IMR-90 (cell line): ENCODE measurements around the gene PSORS1C2. TPM values are rescaled to one million over a fixed set of nuclear protein-coding genes. Genes with fewer than 3 reads are reported as not detected.

Source experiments
- ATAC-seq: fragments of 200-7000 bp; cut with Tn5 transposase; 2 replicates; pipeline ENCODE4 v1.9.1; 2020; ENCODE audit warnings: low read depth, mild to moderate bottlenecking, moderate library complexity
- BruUV-seq: library from RNA; stranded (reverse); fragments of 400-500 nt; replicated peaks from 2 replicates; lab custom pipeline; 2021; lab: Mats Ljungman, UMichigan
- CTCF ChIA-PET: fragments of 300-600 bp; formaldehyde crosslinking; extraction: SDS; loops from one replicate; lab custom pipeline; 2021; ENCODE audit warnings: antibody characterized with exemption; lab: Yijun Ruan, JAX
- POLR2A ChIA-PET: fragments of 300-600 bp; sonication (Branson Sonifier 250); formaldehyde crosslinking; loops from one replicate; lab custom pipeline; 2022; ENCODE audit warnings: antibody characterized with exemption; ENCODE audit not compliant: unreplicated experiment; lab: Charles Lee
- DNase-seq: peaks from one replicate; pipeline ENCODE4 v3.0.0; 2013
- H2AFZ ChIP-seq: replicated peaks from 2 replicates; pipeline ENCODE3; 2013; ENCODE audit warnings: low read length, mild to moderate bottlenecking; ENCODE audit not compliant: poor library complexity
- H2AK5ac ChIP-seq: 2 replicates; pipeline ENCODE4 v1.6.1; 2013; ENCODE audit warnings: low read depth, low read length, inconsistent platforms
- H2AK9ac ChIP-seq: replicated peaks from 2 replicates; pipeline ENCODE3; 2013; ENCODE audit warnings: mild to moderate bottlenecking, low read depth, low read length, moderate library complexity; ENCODE audit not compliant: poor library complexity
- H2BK120ac ChIP-seq: 2 replicates; pipeline ENCODE4 v1.6.1; 2013; ENCODE audit warnings: low read depth, low read length, inconsistent platforms
- H2BK15ac ChIP-seq: 3 replicates; pipeline ENCODE4 v1.6.1; 2013; ENCODE audit warnings: low read depth, low read length, inconsistent platforms
- H2BK20ac ChIP-seq: 2 replicates; pipeline ENCODE4 v1.6.1; 2013; ENCODE audit warnings: low read depth, mild to moderate bottlenecking, inconsistent platforms, low read length, moderate library complexity
- H2BK5ac ChIP-seq: 2 replicates; pipeline ENCODE4 v1.6.1; 2013; ENCODE audit warnings: mild to moderate bottlenecking, low read depth, low read length, inconsistent platforms; ENCODE audit not compliant: poor library complexity, severe bottlenecking
- H3K14ac ChIP-seq: replicated peaks from 2 replicates; pipeline ENCODE4 v1.6.1; 2013; ENCODE audit warnings: low read depth, low read length, inconsistent platforms
- H3K18ac ChIP-seq: 2 replicates; pipeline ENCODE4 v1.6.1; 2013; ENCODE audit warnings: low read depth, low read length, control low read depth
- H3K23ac ChIP-seq: 2 replicates; pipeline ENCODE4 v1.6.1; 2013; ENCODE audit warnings: low read depth, low read length, inconsistent platforms
- H3K27ac ChIP-seq: 2 replicates; pipeline ENCODE4 v1.5.1; 2013; ENCODE audit warnings: mild to moderate bottlenecking, control low read depth, low read length; ENCODE audit not compliant: insufficient read depth
- H3K27me3 ChIP-seq: 2 replicates; pipeline ENCODE4 v1.6.1; 2013; ENCODE audit warnings: low read length; ENCODE audit not compliant: control insufficient read depth, insufficient read depth
- H3K36me3 ChIP-seq: 2 replicates; pipeline ENCODE4 v1.6.1; 2013; ENCODE audit warnings: low read length, mixed read lengths; ENCODE audit not compliant: control insufficient read depth, insufficient read depth
- H3K4ac ChIP-seq: 2 replicates; pipeline ENCODE4 v1.6.1; 2013; ENCODE audit warnings: low read depth, low read length, inconsistent platforms
- H3K4me1 ChIP-seq: 2 replicates; pipeline ENCODE4 v1.6.1; 2013; ENCODE audit warnings: low read length, mixed read lengths; ENCODE audit not compliant: control insufficient read depth, insufficient read depth
- H3K4me2 ChIP-seq: 2 replicates; pipeline ENCODE4 v1.6.1; 2013; ENCODE audit warnings: low read depth, mild to moderate bottlenecking, control low read depth, low read length, moderate library complexity
- H3K4me3 ChIP-seq: 2 replicates; pipeline ENCODE4 v1.5.1; 2013; ENCODE audit warnings: low read depth, mild to moderate bottlenecking, control low read depth, low read length, moderate library complexity; ENCODE audit not compliant: insufficient read depth
- H3K56ac ChIP-seq: 2 replicates; pipeline ENCODE4 v1.6.1; 2013; ENCODE audit warnings: low read length, inconsistent platforms; ENCODE audit not compliant: insufficient read depth; ENCODE audit errors: extremely low read depth
- H3K79me1 ChIP-seq, 2 experiments: 2 replicates each; pipeline ENCODE4 v1.6.1; 2013; ENCODE audit warnings: low read length in 2 of 2, inconsistent platforms in 1 of 2, low read depth in 1 of 2
- H3K9ac ChIP-seq: 2 replicates; pipeline ENCODE4 v1.6.1; 2013; ENCODE audit warnings: low read depth, low read length, control low read depth
- H3K9me1 ChIP-seq: 2 replicates; pipeline ENCODE4 v1.6.1; 2013; ENCODE audit warnings: low read length, inconsistent platforms; ENCODE audit not compliant: insufficient read depth
- H3K9me3 ChIP-seq: 2 replicates; pipeline ENCODE4 v1.6.1; 2013; ENCODE audit warnings: low read length; ENCODE audit not compliant: control insufficient read depth, insufficient read depth
- H4K20me1 ChIP-seq: 2 replicates; pipeline ENCODE4 v1.6.1; 2013; ENCODE audit warnings: low read length, inconsistent platforms; ENCODE audit not compliant: insufficient read depth
- H4K5ac ChIP-seq: 2 replicates; pipeline ENCODE4 v1.6.1; 2013; ENCODE audit warnings: mild to moderate bottlenecking, low read depth, low read length, control low read depth
- H4K8ac ChIP-seq, 2 experiments: 2 replicates each; pipeline ENCODE4 v1.6.1; 2013; ENCODE audit warnings: low read depth in 2 of 2, low read length in 2 of 2, control low read depth in 1 of 2, inconsistent platforms in 1 of 2
- H4K91ac ChIP-seq: 2 replicates; pipeline ENCODE4 v1.6.1; 2013; ENCODE audit warnings: low read depth, low read length, inconsistent platforms; ENCODE audit not compliant: insufficient read depth
- BHLHE40 ChIP-seq: fragments of 150-350 bp; IDR thresholded peaks from 2 replicates; pipeline ENCODE4 v1.6.1; 2016; ENCODE audit warnings: mild to moderate bottlenecking, low read depth, low read length
- CEBPB ChIP-seq: IDR thresholded peaks from 2 replicates; pipeline ENCODE4 v1.6.1; 2012; ENCODE audit warnings: low read depth, low read length, improper control_type of control experiment
- CHD1 ChIP-seq: IDR thresholded peaks from 2 replicates; pipeline ENCODE4 v1.6.1; 2012; ENCODE audit warnings: low read depth, low read length, improper control_type of control experiment
- ELK1 ChIP-seq: fragments of 150-350 bp; IDR thresholded peaks from 2 replicates; pipeline ENCODE4 v1.6.1; 2016; ENCODE audit warnings: low read depth, mild to moderate bottlenecking, low read length, moderate library complexity, borderline replicate concordance
- FOS ChIP-seq: fragments of 150-350 bp; IDR thresholded peaks from 2 replicates; pipeline ENCODE4 v1.6.1; 2016; ENCODE audit warnings: low read depth, low read length
- MAFK ChIP-seq: IDR thresholded peaks from 2 replicates; pipeline ENCODE4 v1.6.1; 2012; ENCODE audit warnings: low read depth, low read length, improper control_type of control experiment
- MAZ ChIP-seq: IDR thresholded peaks from 2 replicates; pipeline ENCODE4 v1.6.1; 2012; ENCODE audit warnings: low read depth, mild to moderate bottlenecking, low read length, improper control_type of control experiment, moderate library complexity, borderline replicate concordance
- MXI1 ChIP-seq: IDR thresholded peaks from 2 replicates; pipeline ENCODE4 v1.6.1; 2012; ENCODE audit warnings: low read depth, mild to moderate bottlenecking, low read length, moderate library complexity, borderline replicate concordance
- NFE2L2 ChIP-seq: fragments of 150-350 bp; IDR thresholded peaks from 2 replicates; pipeline ENCODE4 v1.6.1; 2016; ENCODE audit warnings: low read depth, mild to moderate bottlenecking, low read length
- POLR2A ChIP-seq: IDR thresholded peaks from 2 replicates; pipeline ENCODE4 v1.6.1; 2012; ENCODE audit warnings: mild to moderate bottlenecking, low read depth, low read length
- RAD21 ChIP-seq: IDR thresholded peaks from 2 replicates; pipeline ENCODE4 v1.6.1; 2012; ENCODE audit warnings: low read length, improper control_type of control experiment
- RCOR1 ChIP-seq: IDR thresholded peaks from 2 replicates; pipeline ENCODE4 v1.6.1; 2012; ENCODE audit warnings: mild to moderate bottlenecking, low read length, improper control_type of control experiment; ENCODE audit not compliant: insufficient replicate concordance
- RFX5 ChIP-seq: IDR thresholded peaks from 2 replicates; pipeline ENCODE4 v1.8.0; 2012; ENCODE audit warnings: low read depth, mild to moderate bottlenecking, low read length, moderate library complexity
- SMC3 ChIP-seq: fragments of 150-350 bp; IDR thresholded peaks from 2 replicates; pipeline ENCODE4 v1.6.1; 2016; ENCODE audit warnings: low read depth, mild to moderate bottlenecking, antibody characterized with exemption, low read length, moderate library complexity
- USF2 ChIP-seq: fragments of 150-350 bp; IDR thresholded peaks from 2 replicates; pipeline ENCODE4 v1.6.1; 2017; ENCODE audit warnings: mild to moderate bottlenecking, antibody characterized with exemption, low read length, low read depth
- WGBS, 2 experiments: methylation state at CpG; one replicate each; pipeline versions ENCODE4 v1.1.5 to v1.1.7; 2013; ENCODE audit warnings: missing lambda C conversion rate in 2 of 2; ENCODE audit not compliant: insufficient read length in 1 of 2; ENCODE audit errors: extremely low coverage in 2 of 2; 5-methylcytosine and 5-hydroxymethylcytosine counted together
- dilution Hi-C: fragments of 300-500 bp; cut with HindIII; formaldehyde crosslinking; loops from one replicate; pipeline ENCODE4 v1.14.3; 2018; ENCODE audit warnings: low sequenced_read_pairs; ENCODE audit not compliant: unreplicated experiment
- in situ Hi-C: fragments of 300-500 bp; cut with MboI; formaldehyde crosslinking; loops from 3 replicates; pipeline ENCODE4 v1.14.3; 2019; ENCODE audit warnings: low sequenced_read_pairs, inconsistent platforms, mixed read lengths
- intact Hi-C: fragments of 100-400 bp; cut with micrococcal nuclease; formaldehyde crosslinking; loops from 2 replicates; pipeline ENCODE4 v1.10.0; 2022
- polyA plus RNA-seq, 3 experiments: library from polyadenylated mRNA; depleted of rRNA; stranded (reverse); fragments of >200 nt; gene quantifications; 2 replicates each; pipeline ENCODE4 v1.2.3, GENCODE V29; 2012; ENCODE audit warnings: low replicate concordance in 1 of 3
- total RNA-seq: library from RNA; depleted of rRNA; stranded (reverse); fragments of >200 nt; gene quantifications from 2 replicates; pipeline ENCODE4 v1.2.3, GENCODE V29; 2012
- TF ChIP-seq, protein P1 (sequence below): conservative IDR thresholded peaks from 2 replicates; pipeline ENCODE4 v1.5.1; 2012; ENCODE audit warnings: mild to moderate bottlenecking, low read depth, low read length, improper control_type of control experiment

The PSORS1C2 gene
- total and polyA plus RNA-seq, 2 of the 4 experiments (the other 2 are of a cell fraction): not detected

DNA sequence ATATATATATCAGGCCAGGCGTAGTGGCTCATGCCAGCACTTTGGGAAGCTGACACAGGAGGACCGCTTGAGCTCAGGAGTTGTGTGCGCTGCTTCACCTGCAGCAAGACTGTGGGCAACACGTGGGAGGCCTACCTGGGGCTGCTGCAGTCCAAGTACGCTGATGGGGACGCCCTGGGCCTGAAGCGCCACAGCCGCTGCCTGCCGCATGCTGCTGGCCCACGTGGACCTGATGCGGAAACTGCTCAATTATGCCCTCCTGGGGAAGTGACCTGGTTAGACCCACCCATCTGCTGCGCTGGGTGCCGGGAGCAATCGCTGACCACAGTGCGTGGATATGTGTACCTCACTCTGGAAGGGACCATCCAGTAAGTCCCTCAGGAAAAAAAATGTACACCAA is 1.8 kb upstream of the PSORS1C2 start:
- Histone ChIP-seq H3K4me2 (no peak overlapping the region), H3K9me1 (peaks cover 15% of the 10 kb centered on the region), H4K91ac (no peak overlapping the region), H3K4me1 (peaks cover 13% of the 10 kb centered on the region), H3K27me3 (no peaks in the 10 kb centered on the region), H3K56ac (no peak overlapping the region), H3K4me3 (no peak overlapping the region), H2BK15ac (no peak overlapping the region), H3K36me3 (peaks cover 17% of the 10 kb centered on the region), H3K18ac (no peak overlapping the region), H3K23ac (no peak overlapping the region), H2BK20ac (no peak overlapping the region), H3K9me3 (no peaks in the 10 kb centered on the region), H2AK5ac (no peak overlapping the region), H2AK9ac (no peak overlapping the region), H3K14ac (no peak overlapping the region), H3K9ac (no peak overlapping the region), H2BK120ac (no peak overlapping the region), H3K4ac (no peak overlapping the region), H4K5ac (no peak overlapping the region), H4K8ac (no peak overlapping the region), H2AFZ (no peak overlapping the region), H3K79me1 (no peaks in the 10 kb centered on the region), H2BK5ac (no peak overlapping the region), H4K20me1 (no peaks in the 10 kb centered on the region; the same call in 1 of the 2 replicates), H3K27ac (no peak overlapping the region)
- in situ Hi-C loops (no loop called here), dilution Hi-C loops (no loop called here), intact Hi-C loops (no loop called here)
- DNase-seq (no peak), ATAC-seq (no peak)
- ChIA-PET POLR2A (no interaction called here), CTCF (no interaction called here)
- BruUV-seq: no TSS peak
- WGBS, 2 experiments: 70% methylated on average over 4 of the region's 15 CpGs; no CpG with 5 or more reads in 1 of the 2 experiments
- TF ChIP-seq, protein P1, sequence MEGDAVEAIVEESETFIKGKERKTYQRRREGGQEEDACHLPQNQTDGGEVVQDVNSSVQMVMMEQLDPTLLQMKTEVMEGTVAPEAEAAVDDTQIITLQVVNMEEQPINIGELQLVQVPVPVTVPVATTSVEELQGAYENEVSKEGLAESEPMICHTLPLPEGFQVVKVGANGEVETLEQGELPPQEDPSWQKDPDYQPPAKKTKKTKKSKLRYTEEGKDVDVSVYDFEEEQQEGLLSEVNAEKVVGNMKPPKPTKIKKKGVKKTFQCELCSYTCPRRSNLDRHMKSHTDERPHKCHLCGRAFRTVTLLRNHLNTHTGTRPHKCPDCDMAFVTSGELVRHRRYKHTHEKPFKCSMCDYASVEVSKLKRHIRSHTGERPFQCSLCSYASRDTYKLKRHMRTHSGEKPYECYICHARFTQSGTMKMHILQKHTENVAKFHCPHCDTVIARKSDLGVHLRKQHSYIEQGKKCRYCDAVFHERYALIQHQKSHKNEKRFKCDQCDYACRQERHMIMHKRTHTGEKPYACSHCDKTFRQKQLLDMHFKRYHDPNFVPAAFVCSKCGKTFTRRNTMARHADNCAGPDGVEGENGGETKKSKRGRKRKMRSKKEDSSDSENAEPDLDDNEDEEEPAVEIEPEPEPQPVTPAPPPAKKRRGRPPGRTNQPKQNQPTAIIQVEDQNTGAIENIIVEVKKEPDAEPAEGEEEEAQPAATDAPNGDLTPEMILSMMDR: no peak
- no peak for TF ChIP-seq MAZ
- no peak for TF ChIP-seq CEBPB
- no peak for TF ChIP-seq POLR2A
- TF ChIP-seq CHD1: no peak
- no peak for TF ChIP-seq NFE2L2
- TF ChIP-seq RFX5: no peak
- no peak for TF ChIP-seq RAD21
- no peak for TF ChIP-seq SMC3
- no peak for TF ChIP-seq USF2
- no peak for TF ChIP-seq ELK1
- no peak for TF ChIP-seq MAFK
- no peak for TF ChIP-seq BHLHE40
- TF ChIP-seq RCOR1: no peak
- TF ChIP-seq MXI1: no peak
- no peak for TF ChIP-seq FOS
